Bronchial epithelial cell (primary cell): ENCODE data around the gene EXOC7. TPM values are rescaled to one million over a fixed set of nuclear protein-coding genes. Genes with fewer than 3 reads are reported as not detected.

Experiments
- DNase-seq: peaks from one replicate; pipeline ENCODE4 v3.0.0-alpha.2; 2010; ENCODE audit warnings: low read depth
- FAIRE-seq: peaks from 2 replicates; lab custom pipeline; 2011; peaks lifted over from hg19 to GRCh38; lab: Jason Lieb, UNC
- H3K27me3 ChIP-seq: 2 replicates; pipeline ENCODE4 v1.5.1; 2011; ENCODE audit warnings: low read length; ENCODE audit not compliant: control insufficient read depth, insufficient read depth
- H3K36me3 ChIP-seq: 2 replicates; pipeline ENCODE4 v1.5.1; 2011; ENCODE audit warnings: low read length; ENCODE audit not compliant: control insufficient read depth, insufficient read depth
- H3K4me3 ChIP-seq: 2 replicates; pipeline ENCODE4 v1.5.1; 2011; ENCODE audit warnings: mild to moderate bottlenecking, low read depth, low read length, control low read depth
- total RNA-seq: library from RNA; depleted of rRNA; stranded (reverse); fragments of >200 nt; gene quantifications from 2 replicates; pipeline ENCODE4 v1.2.1, GENCODE V29; 2014
- TF ChIP-seq, protein P1 (sequence below): IDR thresholded peaks from 2 replicates; pipeline ENCODE4 v1.5.1; 2011; ENCODE audit warnings: mild to moderate bottlenecking, moderate library complexity, low read length, control low read depth, inconsistent platforms; ENCODE audit not compliant: insufficient read depth, severe bottlenecking

The EXOC7 gene
- total RNA-seq, 1 donor from 2014 or later, result 41.9 TPM

DNA sequence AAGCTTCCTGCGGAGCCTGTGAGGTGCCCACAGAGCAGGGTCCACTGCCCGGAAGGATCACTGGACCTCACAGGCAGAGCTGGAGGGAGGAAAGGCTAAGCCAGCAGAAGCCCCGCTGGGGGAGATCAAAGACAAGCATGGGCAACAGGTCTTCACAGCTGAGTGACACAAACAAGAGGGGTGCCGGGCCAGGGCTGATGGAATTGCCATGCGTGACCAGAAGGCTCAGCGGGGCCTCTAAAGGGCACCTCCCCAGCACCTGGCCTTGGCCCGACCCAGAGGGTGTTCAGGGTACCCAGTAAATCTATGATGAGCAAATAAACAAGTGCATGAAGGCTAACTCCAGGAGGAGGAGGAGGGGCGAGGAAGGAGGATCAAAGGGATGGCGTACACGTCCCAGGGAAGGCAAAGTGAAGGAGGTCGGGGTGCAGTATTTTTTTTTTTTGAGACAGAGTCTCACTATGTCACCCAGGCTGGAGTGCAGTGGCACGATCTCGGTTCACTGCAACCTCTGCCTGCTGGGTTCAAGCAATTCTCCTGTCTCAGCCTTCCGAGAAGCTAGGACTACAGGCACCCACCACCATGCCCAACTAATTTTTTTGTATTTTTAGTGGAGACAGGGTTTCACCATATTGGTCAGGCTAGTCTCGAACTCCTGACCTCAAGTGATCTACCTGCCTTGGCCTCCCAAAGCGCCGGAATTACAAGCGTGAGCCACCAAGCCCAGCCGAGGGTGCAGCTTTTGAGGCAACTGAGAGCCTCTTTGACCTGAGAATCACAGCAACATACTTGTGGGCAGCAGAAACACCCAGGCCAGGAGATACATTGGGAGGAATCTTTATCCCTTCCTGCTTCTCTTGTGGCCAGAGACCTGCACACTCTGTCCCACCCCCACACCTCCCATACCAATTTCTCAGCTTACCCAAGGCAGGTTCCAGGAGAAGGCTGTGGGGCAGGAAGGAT is 16.1 kb upstream of the EXOC7 start:
- TF ChIP-seq, protein P1, sequence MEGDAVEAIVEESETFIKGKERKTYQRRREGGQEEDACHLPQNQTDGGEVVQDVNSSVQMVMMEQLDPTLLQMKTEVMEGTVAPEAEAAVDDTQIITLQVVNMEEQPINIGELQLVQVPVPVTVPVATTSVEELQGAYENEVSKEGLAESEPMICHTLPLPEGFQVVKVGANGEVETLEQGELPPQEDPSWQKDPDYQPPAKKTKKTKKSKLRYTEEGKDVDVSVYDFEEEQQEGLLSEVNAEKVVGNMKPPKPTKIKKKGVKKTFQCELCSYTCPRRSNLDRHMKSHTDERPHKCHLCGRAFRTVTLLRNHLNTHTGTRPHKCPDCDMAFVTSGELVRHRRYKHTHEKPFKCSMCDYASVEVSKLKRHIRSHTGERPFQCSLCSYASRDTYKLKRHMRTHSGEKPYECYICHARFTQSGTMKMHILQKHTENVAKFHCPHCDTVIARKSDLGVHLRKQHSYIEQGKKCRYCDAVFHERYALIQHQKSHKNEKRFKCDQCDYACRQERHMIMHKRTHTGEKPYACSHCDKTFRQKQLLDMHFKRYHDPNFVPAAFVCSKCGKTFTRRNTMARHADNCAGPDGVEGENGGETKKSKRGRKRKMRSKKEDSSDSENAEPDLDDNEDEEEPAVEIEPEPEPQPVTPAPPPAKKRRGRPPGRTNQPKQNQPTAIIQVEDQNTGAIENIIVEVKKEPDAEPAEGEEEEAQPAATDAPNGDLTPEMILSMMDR, result no peak
- Histone ChIP-seq H3K4me3 (no peak overlapping the region), H3K36me3 (no peaks in the 10 kb centered on the region), H3K27me3 (no peaks in the 10 kb centered on the region)
- FAIRE-seq, result no peak
- no peak for DNase-seq

DNA sequence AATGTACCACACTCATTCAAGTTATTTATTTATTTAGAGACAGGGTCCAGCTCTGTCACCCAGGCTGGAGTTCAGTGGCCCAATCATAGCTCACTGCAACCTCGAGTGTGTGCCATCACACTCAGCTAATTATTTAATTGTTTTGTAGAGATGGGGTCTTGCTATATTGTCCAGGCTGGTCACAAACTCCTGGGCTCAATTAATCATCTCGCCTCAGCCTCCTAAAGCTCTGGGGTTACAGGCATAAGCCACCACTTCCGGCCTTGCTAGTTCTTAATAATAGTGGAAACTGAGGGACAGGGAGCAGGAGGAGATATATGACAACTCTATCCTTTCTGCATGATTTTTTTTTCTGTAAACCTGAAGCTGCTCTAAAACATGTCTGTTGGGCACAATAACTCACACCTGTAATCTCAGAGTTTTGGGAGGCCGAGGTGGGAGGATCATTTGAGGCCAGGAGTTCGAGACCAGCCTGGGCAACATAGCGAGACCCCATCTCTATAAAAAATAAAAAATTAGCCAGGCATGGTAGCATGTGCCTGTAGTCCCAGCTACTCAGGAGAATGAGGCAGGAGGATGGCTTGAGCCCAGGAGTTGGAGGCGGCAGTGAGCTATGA is 11.7 kb upstream of the EXOC7 start:
- Histone ChIP-seq H3K27me3 (no peaks in the 10 kb centered on the region), H3K36me3 (no peaks in the 10 kb centered on the region), H3K4me3 (no peak overlapping the region)
- FAIRE-seq, result no peak
- TF ChIP-seq, protein P1, result no peak
- DNase-seq, result no peak

DNA sequence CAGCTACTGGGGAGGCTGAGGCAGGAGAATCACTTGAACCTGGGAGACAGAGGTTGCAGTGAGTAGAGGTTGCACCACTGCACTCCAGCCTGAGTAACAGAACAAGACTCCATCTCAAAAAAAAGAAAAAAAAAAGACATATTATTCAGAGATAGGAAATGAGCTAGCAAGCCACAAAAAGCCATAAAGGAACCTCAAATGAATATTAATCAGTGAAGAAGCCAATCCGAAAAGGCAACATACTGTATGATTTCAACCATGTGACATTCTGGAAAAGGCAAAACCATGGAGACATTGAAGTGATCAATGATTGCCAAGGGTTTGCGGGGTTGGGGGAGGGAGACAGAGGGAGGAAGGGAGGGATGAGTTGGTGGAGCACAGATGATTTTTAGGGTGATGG is 8.4 kb upstream of the EXOC7 start:
- no peak for FAIRE-seq

DNA sequence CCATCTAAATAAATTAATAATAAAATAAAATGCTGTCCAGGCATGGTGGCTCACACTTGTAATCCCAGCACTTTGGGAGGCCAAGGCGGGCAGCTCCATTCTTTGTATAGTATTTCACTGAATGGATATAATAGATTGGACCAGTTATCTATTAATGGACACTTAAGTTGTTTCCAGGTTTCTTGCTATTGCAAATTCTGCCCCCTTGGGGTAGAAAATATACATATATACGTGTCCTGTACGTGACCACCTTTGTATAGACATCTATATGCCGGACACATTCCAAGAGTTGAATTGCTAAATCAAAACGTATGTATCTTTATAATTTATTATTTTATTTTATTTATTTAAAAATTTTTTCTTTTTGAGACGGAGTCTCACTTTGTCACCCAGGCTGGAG is 3.9 kb upstream of the EXOC7 start:
- FAIRE-seq, result no peak
- no peaks in the 10 kb centered on the region for H3K27me3 ChIP-seq
- H3K36me3 ChIP-seq, result no peaks in the 10 kb centered on the region
- H3K4me3 ChIP-seq, result no peak overlapping the region
- DNase-seq, result peak; percentile 33
- TF ChIP-seq, protein P1, result no peak

More for the DNA sequence above, 8.4 kb upstream of the EXOC7 start:
- TF ChIP-seq, protein P1, result no peak
- no peak overlapping the region for H3K4me3 ChIP-seq
- H3K36me3 ChIP-seq, result no peaks in the 10 kb centered on the region
- H3K27me3 ChIP-seq, result no peaks in the 10 kb centered on the region
- no peak for DNase-seq

DNA sequence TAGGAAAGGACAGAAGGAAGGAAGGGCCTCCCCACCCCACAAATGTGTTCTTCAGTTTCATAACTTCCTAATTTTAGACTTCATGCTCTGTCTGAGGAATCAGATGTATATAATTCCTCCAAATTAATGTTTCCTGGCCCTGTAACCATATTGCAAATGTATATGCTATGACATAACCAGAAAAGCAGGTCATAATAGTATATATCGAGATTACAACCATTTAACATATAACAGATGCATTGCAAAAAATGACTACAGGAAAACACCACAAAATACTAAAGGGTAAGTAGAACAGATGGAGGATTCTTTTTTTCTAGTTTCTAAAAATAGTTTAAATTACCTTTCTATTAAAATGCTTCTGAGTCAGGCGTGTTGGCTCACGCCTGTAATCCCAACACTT is 3.1 kb upstream of the EXOC7 start:
- FAIRE-seq (no peak), DNase-seq (no peak)
- TF ChIP-seq, protein P1, result no peak
- Histone ChIP-seq H3K27me3 (no peaks in the 10 kb centered on the region), H3K4me3 (no peak overlapping the region), H3K36me3 (peaks cover 3% of the 10 kb centered on the region)
